ENCODE measurements around the gene CPHXL.

Gene CPHXL
- long read RNA-seq, result 0 reads

DNA sequence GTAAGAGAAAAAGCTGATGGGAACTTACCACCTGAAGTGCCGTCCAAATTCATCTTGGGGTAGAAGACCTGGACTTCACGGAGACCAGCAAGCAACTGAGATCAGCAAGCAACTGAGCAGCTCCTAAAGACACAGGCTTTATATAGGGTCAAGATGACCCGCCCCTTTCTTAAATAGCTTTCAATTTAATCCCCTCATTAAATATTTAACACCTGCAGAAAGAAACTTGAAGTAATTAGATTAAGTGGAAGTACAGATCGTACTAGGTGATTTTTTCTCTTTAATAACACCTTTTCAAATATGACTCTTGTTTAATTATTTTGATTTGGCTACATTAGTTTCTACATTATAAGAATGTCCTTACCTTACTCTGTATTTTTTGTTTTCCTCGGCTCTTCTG lies at the start of gene CPHXL:
TSS of gene CPHXL (minus strand) at position 101 of the 400 bp plus-strand sequence. CDS start at position 53, 48 bp downstream.
- Histone ChIP-seq H3K27ac (replicated peaks) (no peak within 1 kb of the TSS), H3K4me3 (replicated peaks; ENCODE audit: insufficient read depth, low read length) (no peak within 1 kb of the TSS), H3K27me3 (ENCODE audit: insufficient read depth, poor library complexity, severe bottlenecking) (no peaks in the 10 kb centered on the region)
- no peak for DNase-seq (ENCODE audit: low read depth in 1 of 2, low spot score in 1 of 2)
- TF ChIP-seq POLR2AphosphoS5 (IDR thresholded peaks at IDR 0.05; ENCODE audit: low read depth), result no peak
- no peak for TF ChIP-seq SPI1 (IDR thresholded peaks at IDR 0.05; ENCODE audit: borderline replicate concordance, low read depth)
- TF ChIP-seq, protein P1, sequence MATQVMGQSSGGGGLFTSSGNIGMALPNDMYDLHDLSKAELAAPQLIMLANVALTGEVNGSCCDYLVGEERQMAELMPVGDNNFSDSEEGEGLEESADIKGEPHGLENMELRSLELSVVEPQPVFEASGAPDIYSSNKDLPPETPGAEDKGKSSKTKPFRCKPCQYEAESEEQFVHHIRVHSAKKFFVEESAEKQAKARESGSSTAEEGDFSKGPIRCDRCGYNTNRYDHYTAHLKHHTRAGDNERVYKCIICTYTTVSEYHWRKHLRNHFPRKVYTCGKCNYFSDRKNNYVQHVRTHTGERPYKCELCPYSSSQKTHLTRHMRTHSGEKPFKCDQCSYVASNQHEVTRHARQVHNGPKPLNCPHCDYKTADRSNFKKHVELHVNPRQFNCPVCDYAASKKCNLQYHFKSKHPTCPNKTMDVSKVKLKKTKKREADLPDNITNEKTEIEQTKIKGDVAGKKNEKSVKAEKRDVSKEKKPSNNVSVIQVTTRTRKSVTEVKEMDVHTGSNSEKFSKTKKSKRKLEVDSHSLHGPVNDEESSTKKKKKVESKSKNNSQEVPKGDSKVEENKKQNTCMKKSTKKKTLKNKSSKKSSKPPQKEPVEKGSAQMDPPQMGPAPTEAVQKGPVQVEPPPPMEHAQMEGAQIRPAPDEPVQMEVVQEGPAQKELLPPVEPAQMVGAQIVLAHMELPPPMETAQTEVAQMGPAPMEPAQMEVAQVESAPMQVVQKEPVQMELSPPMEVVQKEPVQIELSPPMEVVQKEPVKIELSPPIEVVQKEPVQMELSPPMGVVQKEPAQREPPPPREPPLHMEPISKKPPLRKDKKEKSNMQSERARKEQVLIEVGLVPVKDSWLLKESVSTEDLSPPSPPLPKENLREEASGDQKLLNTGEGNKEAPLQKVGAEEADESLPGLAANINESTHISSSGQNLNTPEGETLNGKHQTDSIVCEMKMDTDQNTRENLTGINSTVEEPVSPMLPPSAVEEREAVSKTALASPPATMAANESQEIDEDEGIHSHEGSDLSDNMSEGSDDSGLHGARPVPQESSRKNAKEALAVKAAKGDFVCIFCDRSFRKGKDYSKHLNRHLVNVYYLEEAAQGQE (IDR thresholded peaks at IDR 0.05; ENCODE audit: insufficient replicate concordance, low read depth), result no peak
- no peak for TF ChIP-seq CTCF (IDR thresholded peaks at IDR 0.05; ENCODE audit: insufficient read depth, low read length)
- no peak for TF ChIP-seq GABPA (IDR thresholded peaks at IDR 0.05; ENCODE audit: low read depth)

DNA sequence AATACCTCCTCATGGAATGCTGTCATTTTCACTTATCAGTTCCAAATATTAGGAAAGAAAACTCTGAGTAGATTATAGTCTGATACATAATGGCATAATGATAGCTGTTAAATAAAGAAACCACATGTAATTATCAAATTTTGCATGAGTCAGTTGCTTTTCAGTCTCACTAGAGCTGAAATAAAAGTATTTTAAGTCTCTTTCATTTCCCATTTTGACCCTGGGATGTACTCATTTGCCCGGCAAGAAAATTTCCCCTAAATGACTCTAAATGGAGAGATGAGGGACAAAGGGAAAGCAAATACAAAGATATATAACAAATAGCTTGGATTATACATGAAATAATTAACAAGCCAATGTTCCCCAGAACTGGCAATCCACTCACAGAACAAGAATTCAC lies 47.9 kb upstream of the CPHXL start:
- Histone ChIP-seq H3K27ac (replicated peaks) (no peak overlapping the region), H3K27me3 (ENCODE audit: insufficient read depth, poor library complexity, severe bottlenecking) (peaks cover 2% of the 10 kb centered on the region), H3K4me3 (replicated peaks; ENCODE audit: insufficient read depth, low read length) (no peak overlapping the region)
- TF ChIP-seq CTCF (IDR thresholded peaks at IDR 0.05; ENCODE audit: insufficient read depth, low read length), result no peak
- TF ChIP-seq POLR2AphosphoS5 (IDR thresholded peaks at IDR 0.05; ENCODE audit: low read depth), result no peak
- TF ChIP-seq, protein P1 (IDR thresholded peaks at IDR 0.05; ENCODE audit: insufficient replicate concordance, low read depth), result no peak
- TF ChIP-seq SPI1 (IDR thresholded peaks at IDR 0.05; ENCODE audit: borderline replicate concordance, low read depth), result no peak
- TF ChIP-seq GABPA (IDR thresholded peaks at IDR 0.05; ENCODE audit: low read depth), result no peak
- DNase-seq (ENCODE audit: low read depth in 1 of 2, low spot score in 1 of 2), result no peak

DNA sequence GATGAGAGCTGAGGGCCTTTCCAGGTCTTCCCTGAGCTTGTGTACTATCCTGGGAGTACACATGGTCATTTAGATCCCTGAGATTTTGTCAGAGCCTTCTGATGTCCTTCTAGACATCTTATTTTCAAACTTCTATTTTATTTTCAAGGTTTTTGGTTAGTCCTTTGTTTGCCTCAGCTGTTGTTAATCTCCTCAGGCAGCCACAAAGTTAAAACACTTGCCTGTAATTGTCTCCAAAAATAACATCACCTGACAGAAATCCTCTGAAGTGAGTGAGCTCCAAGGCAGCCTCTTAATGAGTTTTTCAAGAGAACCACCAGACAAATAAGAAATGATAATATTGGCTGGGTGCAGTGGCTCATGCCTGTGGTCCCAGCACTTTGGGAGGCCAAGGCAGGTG lies 43.8 kb upstream of the CPHXL start:
- TF ChIP-seq GABPA (IDR thresholded peaks at IDR 0.05; ENCODE audit: low read depth) (no peak), POLR2AphosphoS5 (IDR thresholded peaks at IDR 0.05; ENCODE audit: low read depth) (no peak), SPI1 (IDR thresholded peaks at IDR 0.05; ENCODE audit: borderline replicate concordance, low read depth) (no peak), CTCF (IDR thresholded peaks at IDR 0.05; ENCODE audit: insufficient read depth, low read length) (no peak)
- TF ChIP-seq, protein P1 (IDR thresholded peaks at IDR 0.05; ENCODE audit: insufficient replicate concordance, low read depth), result no peak
- DNase-seq (ENCODE audit: low read depth in 1 of 2, low spot score in 1 of 2), result no peak
- no peak overlapping the region for H3K4me3 ChIP-seq (replicated peaks; ENCODE audit: insufficient read depth, low read length)
- H3K27ac ChIP-seq (replicated peaks), result no peak overlapping the region
- no peaks in the 10 kb centered on the region for H3K27me3 ChIP-seq (ENCODE audit: insufficient read depth, poor library complexity, severe bottlenecking)
